Calu3 (cell line): ENCODE results near the gene RABGAP1L. TPM values are rescaled to one million over a fixed set of nuclear protein-coding genes. Genes with fewer than 3 reads are reported as not detected.

ENCODE experiments used
- BruUV-seq: library from RNA; stranded (reverse); fragments of 400-500 nt; replicated peaks from 2 replicates; lab custom pipeline; 2021; lab: Mats Ljungman, UMichigan
- CTCF ChIA-PET: fragments of 300-600 bp; sonication (Branson Sonifier 250); formaldehyde crosslinking; loops from one replicate; lab custom pipeline; 2022; ENCODE audit warnings: antibody characterized with exemption; lab: Charles Lee
- DNase-seq: peaks from one replicate; pipeline ENCODE4 v3.0.0; 2022
- H3K27ac Mint-ChIP-seq: one replicate; pipeline ENCODE4 v1.8.0; 2022; ENCODE audit warnings: mixed read lengths; ENCODE audit not compliant: unreplicated experiment
- H3K27me3 Mint-ChIP-seq: one replicate; pipeline ENCODE4 v1.8.0; 2022; ENCODE audit warnings: mixed read lengths; ENCODE audit not compliant: unreplicated experiment
- H3K36me3 Mint-ChIP-seq: one replicate; pipeline ENCODE4 v1.8.0; 2022; ENCODE audit warnings: mild to moderate bottlenecking, moderate library complexity, mixed read lengths; ENCODE audit not compliant: insufficient read depth, unreplicated experiment
- H3K4me1 Mint-ChIP-seq: one replicate; pipeline ENCODE4 v1.8.0; 2022; ENCODE audit warnings: mild to moderate bottlenecking, low read depth, mixed read lengths; ENCODE audit not compliant: unreplicated experiment
- H3K4me3 Mint-ChIP-seq: one replicate; pipeline ENCODE4 v1.8.0; 2022; ENCODE audit warnings: mild to moderate bottlenecking, low read depth, moderate library complexity, mixed read lengths; ENCODE audit not compliant: unreplicated experiment
- H3K9me3 Mint-ChIP-seq: one replicate; pipeline ENCODE4 v1.8.0; 2022; ENCODE audit warnings: low read depth, mixed read lengths; ENCODE audit not compliant: unreplicated experiment
- intact Hi-C: fragments of 100-400 bp; cut with micrococcal nuclease; formaldehyde crosslinking; loops from one replicate; pipeline ENCODE4 v1.10.0; 2022; ENCODE audit not compliant: unreplicated experiment
- total RNA-seq: library from RNA; stranded (reverse); gene quantifications from 2 replicates; pipeline ENCODE4 v1.2.3, GENCODE V29; 2022
- TF ChIP-seq, protein P1 (sequence below): fragments of 200-600 bp; IDR thresholded peaks from one replicate; pipeline ENCODE4 v1.8.0; 2022; ENCODE audit warnings: antibody characterized with exemption; ENCODE audit not compliant: unreplicated experiment

RABGAP1L gene
- total RNA-seq, 1 experiment from 2014 or later, result 135 TPM

DNA sequence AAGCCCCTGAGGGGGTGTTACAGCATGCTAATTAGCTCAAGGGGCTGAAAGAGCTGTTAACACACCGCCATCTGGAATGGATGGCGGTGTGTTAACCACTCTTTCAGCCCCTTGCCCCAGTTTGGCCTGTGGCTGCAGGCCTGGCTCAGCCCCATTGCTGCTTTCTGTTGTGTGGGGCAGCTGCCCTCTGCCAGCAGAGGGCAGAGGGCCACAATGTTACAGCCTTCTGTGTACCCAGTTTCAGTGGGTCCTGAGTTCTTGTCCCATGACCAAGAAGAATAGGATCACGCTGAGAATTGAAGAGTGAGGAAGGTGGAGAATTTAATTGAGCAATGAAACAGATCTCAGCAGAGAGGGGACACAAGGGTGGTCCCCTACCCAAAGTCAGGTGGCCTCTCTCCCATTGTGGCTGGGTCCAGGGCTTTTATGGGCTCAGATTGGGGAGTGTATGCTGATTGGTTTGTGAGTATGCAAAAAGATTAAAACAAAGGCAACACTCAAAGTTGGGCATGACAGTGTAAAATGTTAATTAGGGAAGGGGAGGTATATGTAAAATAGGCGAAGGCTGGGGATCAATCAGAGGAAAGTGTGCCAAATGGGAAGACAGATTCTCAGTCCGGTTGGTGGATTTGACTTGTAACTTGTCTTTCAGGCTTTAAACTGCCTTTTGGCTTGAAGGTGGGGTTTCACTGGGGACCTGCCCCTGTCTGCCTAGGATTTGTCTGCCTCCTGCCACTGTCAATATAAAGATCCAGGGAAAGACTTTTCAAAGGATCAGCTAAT, 142.2 kb downstream of the RABGAP1L start:
- Mint-ChIP-seq H3K27me3 (no peaks in the 10 kb centered on the region), H3K27ac (no peak overlapping the region), H3K9me3 (peaks cover under 1% of the 10 kb centered on the region), H3K36me3 (no peaks in the 10 kb centered on the region), H3K4me3 (no peak overlapping the region), H3K4me1 (no peaks in the 10 kb centered on the region)
- intact Hi-C loops, result no loop called here
- no TSS peak for BruUV-seq
- no peak for DNase-seq
- TF ChIP-seq, protein P1, sequence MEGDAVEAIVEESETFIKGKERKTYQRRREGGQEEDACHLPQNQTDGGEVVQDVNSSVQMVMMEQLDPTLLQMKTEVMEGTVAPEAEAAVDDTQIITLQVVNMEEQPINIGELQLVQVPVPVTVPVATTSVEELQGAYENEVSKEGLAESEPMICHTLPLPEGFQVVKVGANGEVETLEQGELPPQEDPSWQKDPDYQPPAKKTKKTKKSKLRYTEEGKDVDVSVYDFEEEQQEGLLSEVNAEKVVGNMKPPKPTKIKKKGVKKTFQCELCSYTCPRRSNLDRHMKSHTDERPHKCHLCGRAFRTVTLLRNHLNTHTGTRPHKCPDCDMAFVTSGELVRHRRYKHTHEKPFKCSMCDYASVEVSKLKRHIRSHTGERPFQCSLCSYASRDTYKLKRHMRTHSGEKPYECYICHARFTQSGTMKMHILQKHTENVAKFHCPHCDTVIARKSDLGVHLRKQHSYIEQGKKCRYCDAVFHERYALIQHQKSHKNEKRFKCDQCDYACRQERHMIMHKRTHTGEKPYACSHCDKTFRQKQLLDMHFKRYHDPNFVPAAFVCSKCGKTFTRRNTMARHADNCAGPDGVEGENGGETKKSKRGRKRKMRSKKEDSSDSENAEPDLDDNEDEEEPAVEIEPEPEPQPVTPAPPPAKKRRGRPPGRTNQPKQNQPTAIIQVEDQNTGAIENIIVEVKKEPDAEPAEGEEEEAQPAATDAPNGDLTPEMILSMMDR, result no peak
- CTCF ChIA-PET, result no interaction called here

DNA sequence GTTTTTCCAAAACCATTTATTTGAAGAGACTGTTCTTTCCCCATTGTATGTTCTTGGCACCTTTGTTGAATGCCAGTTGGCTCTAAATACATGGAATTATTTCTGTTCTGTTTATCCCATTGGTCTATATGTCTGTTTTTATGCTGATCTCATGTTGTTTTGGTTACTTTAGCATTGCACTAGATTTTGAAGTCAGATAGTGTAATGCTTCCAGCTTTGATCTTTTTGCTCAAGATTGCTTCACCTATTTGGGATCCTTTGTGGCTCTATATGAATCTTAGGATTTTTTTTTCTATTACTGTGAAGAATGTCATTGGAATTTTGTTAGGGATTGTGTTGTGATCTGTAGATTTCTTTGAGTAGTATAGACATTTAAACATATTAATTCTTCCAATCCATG, 149.3 kb downstream of the RABGAP1L start:
- DNase-seq, result no peak
- BruUV-seq, result no TSS peak
- H3K27ac Mint-ChIP-seq, result no peak overlapping the region
- H3K36me3 Mint-ChIP-seq, result no peaks in the 10 kb centered on the region
- H3K4me1 Mint-ChIP-seq, result no peaks in the 10 kb centered on the region
- intact Hi-C loops, result no loop called here
- TF ChIP-seq, protein P1, result no peak
- CTCF ChIA-PET, result no interaction called here
- H3K9me3 Mint-ChIP-seq, result peaks cover 12% of the 10 kb centered on the region
- H3K4me3 Mint-ChIP-seq, result no peak overlapping the region
- H3K27me3 Mint-ChIP-seq, result no peaks in the 10 kb centered on the region

DNA sequence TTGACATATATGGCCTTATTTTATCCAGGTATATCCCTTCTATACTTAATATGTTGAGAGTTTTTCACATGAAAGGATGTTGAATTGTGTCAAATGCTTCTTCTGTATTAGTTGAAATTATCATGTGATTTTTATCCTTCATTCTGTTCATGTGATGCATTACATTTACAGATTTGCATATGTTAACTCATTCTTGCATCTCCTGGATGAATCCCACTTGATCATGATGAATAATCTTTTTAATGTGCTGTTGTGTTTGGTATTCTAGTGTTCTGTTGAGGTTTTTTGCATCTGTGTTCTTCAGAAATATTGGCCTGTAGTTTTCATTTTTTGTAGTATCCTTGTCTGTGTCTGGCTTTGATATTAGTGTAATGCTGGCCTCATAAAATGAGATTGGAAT, 150.2 kb downstream of the RABGAP1L start:
- peaks cover 15% of the 10 kb centered on the region for H3K9me3 Mint-ChIP-seq
- TF ChIP-seq, protein P1, result no peak
- H3K4me3 Mint-ChIP-seq, result no peak overlapping the region
- H3K36me3 Mint-ChIP-seq, result no peaks in the 10 kb centered on the region
- BruUV-seq, result no TSS peak
- intact Hi-C loops, result no loop called here
- H3K4me1 Mint-ChIP-seq, result no peaks in the 10 kb centered on the region
- no peaks in the 10 kb centered on the region for H3K27me3 Mint-ChIP-seq
- no peak overlapping the region for H3K27ac Mint-ChIP-seq
- CTCF ChIA-PET, result no interaction called here
- no peak for DNase-seq

DNA sequence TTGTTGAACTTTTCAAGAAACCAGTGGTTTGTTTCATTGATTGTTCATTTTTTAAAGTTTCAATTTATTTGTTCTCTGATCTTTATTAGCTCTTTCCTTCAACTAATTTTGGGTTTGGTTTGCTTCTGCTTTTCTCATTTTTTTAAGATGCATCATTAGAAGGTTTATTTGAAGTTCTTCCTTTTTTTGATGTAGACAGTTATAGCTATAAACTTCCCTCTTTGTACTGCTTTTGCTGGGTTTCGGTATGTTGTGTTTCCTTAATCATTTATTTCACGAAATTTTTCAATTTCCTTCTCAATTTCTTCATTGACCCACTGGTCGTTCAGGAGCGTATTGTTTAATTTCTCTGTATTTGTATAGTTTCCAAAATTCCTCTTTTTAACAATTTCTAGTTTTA, 155.1 kb downstream of the RABGAP1L start:
- Mint-ChIP-seq H3K27ac (no peak overlapping the region), H3K9me3 (peaks cover 25% of the 10 kb centered on the region), H3K4me3 (no peak overlapping the region), H3K36me3 (no peaks in the 10 kb centered on the region), H3K27me3 (no peaks in the 10 kb centered on the region), H3K4me1 (no peaks in the 10 kb centered on the region)
- TF ChIP-seq, protein P1, result no peak
- no TSS peak for BruUV-seq
- CTCF ChIA-PET, result no interaction called here
- intact Hi-C loops, result no loop called here
- DNase-seq, result no peak
